ENCODE measurements around the gene ZNF362.
"Not testable (repeated sequence)": the region's sequence is repeated elsewhere in the genome, so short reads cannot be mapped to it uniquely, and the experiment has no call there.

DNA sequence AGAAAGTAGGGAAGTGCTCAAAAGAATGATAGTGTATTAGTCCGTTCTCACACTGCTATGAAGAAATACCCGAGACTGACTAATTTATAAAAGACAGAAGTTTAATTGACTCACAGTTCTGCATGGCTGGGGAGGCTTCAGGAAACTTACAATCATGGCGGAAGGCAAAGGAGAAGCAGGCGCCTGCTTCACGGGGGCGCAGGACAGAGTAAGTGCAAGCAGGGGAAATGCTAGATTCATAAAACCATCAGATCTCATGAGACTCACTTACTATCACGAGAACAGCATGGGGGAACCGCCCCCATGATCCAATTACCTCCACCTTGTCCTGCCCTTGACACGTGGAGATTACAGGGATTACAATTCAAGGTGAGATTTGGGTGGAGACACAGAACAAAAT lies 16.9 kb upstream of the ZNF362 start:
- TF ChIP-seq, protein P1, sequence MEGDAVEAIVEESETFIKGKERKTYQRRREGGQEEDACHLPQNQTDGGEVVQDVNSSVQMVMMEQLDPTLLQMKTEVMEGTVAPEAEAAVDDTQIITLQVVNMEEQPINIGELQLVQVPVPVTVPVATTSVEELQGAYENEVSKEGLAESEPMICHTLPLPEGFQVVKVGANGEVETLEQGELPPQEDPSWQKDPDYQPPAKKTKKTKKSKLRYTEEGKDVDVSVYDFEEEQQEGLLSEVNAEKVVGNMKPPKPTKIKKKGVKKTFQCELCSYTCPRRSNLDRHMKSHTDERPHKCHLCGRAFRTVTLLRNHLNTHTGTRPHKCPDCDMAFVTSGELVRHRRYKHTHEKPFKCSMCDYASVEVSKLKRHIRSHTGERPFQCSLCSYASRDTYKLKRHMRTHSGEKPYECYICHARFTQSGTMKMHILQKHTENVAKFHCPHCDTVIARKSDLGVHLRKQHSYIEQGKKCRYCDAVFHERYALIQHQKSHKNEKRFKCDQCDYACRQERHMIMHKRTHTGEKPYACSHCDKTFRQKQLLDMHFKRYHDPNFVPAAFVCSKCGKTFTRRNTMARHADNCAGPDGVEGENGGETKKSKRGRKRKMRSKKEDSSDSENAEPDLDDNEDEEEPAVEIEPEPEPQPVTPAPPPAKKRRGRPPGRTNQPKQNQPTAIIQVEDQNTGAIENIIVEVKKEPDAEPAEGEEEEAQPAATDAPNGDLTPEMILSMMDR (conservative IDR thresholded peaks at IDR 0.05; ENCODE audit: low read depth, low read length), result not testable (repeated sequence)
- TF ChIP-seq EZH2 (IDR thresholded peaks at IDR 0.05; ENCODE audit: low read length, unreplicated experiment), result not testable (repeated sequence)
